SK-N-SH treated with all-trans-retinoic acid at 6 μM for 48 hours (cell line): ENCODE measurements around the gene DCAF16.

Experiments
- ATAC-seq: fragments of 200-7000 bp; cut with Tn5 transposase; 3 replicates; pipeline ENCODE4 v1.9.1; 2020; ENCODE audit warnings: mild to moderate bottlenecking, moderate library complexity
- ARNTL ChIP-seq: fragments of 450-650 bp; formaldehyde crosslinking; IDR thresholded peaks from 2 replicates; pipeline ENCODE4 v1.5.0; 2020; ENCODE audit warnings: low read depth, mild to moderate bottlenecking, moderate library complexity, borderline replicate concordance
- BACH2 ChIP-seq: fragments of 250-450 bp; sonication (Bioruptor Pico); IDR thresholded peaks from 2 replicates; pipeline ENCODE4 v1.9.0; 2021; ENCODE audit warnings: mild to moderate bottlenecking, borderline replicate concordance
- CSDC2 ChIP-seq: fragments of 250-450 bp; sonication (Bioruptor Pico); IDR thresholded peaks from 2 replicates; pipeline ENCODE4 v1.5.0; 2020; ENCODE audit warnings: mild to moderate bottlenecking, moderate library complexity
- ESRRG ChIP-seq: fragments of 250-450 bp; sonication (Bioruptor Pico); IDR thresholded peaks from 2 replicates; pipeline ENCODE4 v1.6.1; 2021; ENCODE audit warnings: mild to moderate bottlenecking
- GLIS3 ChIP-seq: fragments of 250-450 bp; sonication (Bioruptor Pico); IDR thresholded peaks from 2 replicates; pipeline ENCODE4 v1.5.0; 2020; ENCODE audit warnings: mild to moderate bottlenecking, moderate library complexity
- ISL1 ChIP-seq: fragments of 250-450 bp; sonication (Bioruptor Pico); IDR thresholded peaks from 2 replicates; pipeline ENCODE4 v2.1.2; 2022; ENCODE audit warnings: mild to moderate bottlenecking, moderate library complexity
- OSR1 ChIP-seq: fragments of 250-450 bp; sonication (Bioruptor Pico); IDR thresholded peaks from 2 replicates; pipeline ENCODE4 v1.8.0; 2022; ENCODE audit warnings: moderate library complexity, mild to moderate bottlenecking, inconsistent platforms
- PPARA ChIP-seq: fragments of 250-450 bp; sonication (Bioruptor Pico); IDR thresholded peaks from 2 replicates; pipeline ENCODE4 v1.5.0; 2020; ENCODE audit warnings: mild to moderate bottlenecking, borderline replicate concordance
- RARB ChIP-seq: fragments of 250-450 bp; sonication (Bioruptor Pico); IDR thresholded peaks from 2 replicates; pipeline ENCODE4 v1.8.0; 2021; ENCODE audit warnings: mild to moderate bottlenecking, moderate library complexity
- SNAI2 ChIP-seq: fragments of 250-450 bp; sonication (Bioruptor Pico); IDR thresholded peaks from 2 replicates; pipeline ENCODE4 v1.5.0; 2020; ENCODE audit warnings: mild to moderate bottlenecking, moderate library complexity
- TOX ChIP-seq: fragments of 250-450 bp; sonication (Bioruptor Pico); IDR thresholded peaks from 2 replicates; pipeline ENCODE4 v1.8.0; 2021; ENCODE audit warnings: mild to moderate bottlenecking, moderate library complexity, borderline replicate concordance
- ZFP3 ChIP-seq: fragments of 250-450 bp; sonication (Bioruptor Pico); IDR thresholded peaks from 2 replicates; pipeline ENCODE4 v1.5.0; 2020; ENCODE audit warnings: mild to moderate bottlenecking, moderate library complexity
- ZNF565 ChIP-seq: fragments of 450-650 bp; formaldehyde crosslinking; conservative IDR thresholded peaks from 2 replicates; pipeline ENCODE4 v1.5.0; 2020; ENCODE audit warnings: low read depth, mild to moderate bottlenecking, moderate library complexity
- ZNF70 ChIP-seq: fragments of 450-650 bp; formaldehyde crosslinking; IDR thresholded peaks from 2 replicates; pipeline ENCODE4 v1.5.0; 2020; ENCODE audit warnings: mild to moderate bottlenecking, moderate library complexity
- ZNF8 ChIP-seq: fragments of 450-650 bp; formaldehyde crosslinking; IDR thresholded peaks from 2 replicates; pipeline ENCODE4 v1.5.0; 2020; ENCODE audit warnings: mild to moderate bottlenecking, moderate library complexity
- TF ChIP-seq, protein P1 (sequence below): fragments of 250-450 bp; sonication (Bioruptor Pico); IDR thresholded peaks from 2 replicates; pipeline ENCODE4 v1.8.0; 2020; ENCODE audit warnings: mild to moderate bottlenecking, moderate library complexity, borderline replicate concordance
- TF ChIP-seq, protein P2 (sequence below): fragments of 250-450 bp; sonication (Bioruptor Pico); IDR thresholded peaks from 2 replicates; pipeline ENCODE4 v1.5.1; 2021; ENCODE audit warnings: mild to moderate bottlenecking, moderate library complexity
- TF ChIP-seq, protein P3 (sequence below): fragments of 250-450 bp; sonication (Bioruptor Pico); IDR thresholded peaks from 2 replicates; pipeline ENCODE4 v1.5.1; 2020; ENCODE audit warnings: low read depth, mild to moderate bottlenecking, moderate library complexity
- TF ChIP-seq, protein P4 (sequence below): fragments of 250-450 bp; sonication (Bioruptor Pico); IDR thresholded peaks from 2 replicates; pipeline ENCODE4 v1.8.0; 2021; ENCODE audit warnings: low read depth, mild to moderate bottlenecking, moderate library complexity, borderline replicate concordance
- TF ChIP-seq, protein P5 (sequence below): fragments of 250-450 bp; sonication (Bioruptor Pico); IDR thresholded peaks from 2 replicates; pipeline ENCODE4 v1.5.0; 2020; ENCODE audit warnings: mild to moderate bottlenecking, moderate library complexity

The DCAF16 gene

DNA sequence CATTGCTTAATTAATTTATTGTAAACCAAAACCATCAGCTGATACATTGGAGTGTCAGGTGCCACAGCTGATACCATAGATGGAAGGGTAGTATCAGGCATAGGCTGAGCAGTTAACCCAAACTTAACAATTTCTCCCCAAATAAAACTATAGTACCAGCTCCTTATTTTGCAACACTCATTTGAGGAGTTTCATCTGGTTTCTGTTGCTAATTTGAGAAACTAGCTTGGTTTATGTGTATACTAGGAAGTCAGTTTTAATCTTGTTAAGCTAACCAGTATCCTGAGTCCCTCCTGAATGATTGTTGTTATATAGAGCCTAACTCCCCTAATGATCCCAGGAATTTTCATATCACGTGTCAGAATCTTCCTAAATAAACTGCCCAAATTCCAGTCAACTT, 12.7 kb downstream of the DCAF16 start:
- TF ChIP-seq, protein P1, sequence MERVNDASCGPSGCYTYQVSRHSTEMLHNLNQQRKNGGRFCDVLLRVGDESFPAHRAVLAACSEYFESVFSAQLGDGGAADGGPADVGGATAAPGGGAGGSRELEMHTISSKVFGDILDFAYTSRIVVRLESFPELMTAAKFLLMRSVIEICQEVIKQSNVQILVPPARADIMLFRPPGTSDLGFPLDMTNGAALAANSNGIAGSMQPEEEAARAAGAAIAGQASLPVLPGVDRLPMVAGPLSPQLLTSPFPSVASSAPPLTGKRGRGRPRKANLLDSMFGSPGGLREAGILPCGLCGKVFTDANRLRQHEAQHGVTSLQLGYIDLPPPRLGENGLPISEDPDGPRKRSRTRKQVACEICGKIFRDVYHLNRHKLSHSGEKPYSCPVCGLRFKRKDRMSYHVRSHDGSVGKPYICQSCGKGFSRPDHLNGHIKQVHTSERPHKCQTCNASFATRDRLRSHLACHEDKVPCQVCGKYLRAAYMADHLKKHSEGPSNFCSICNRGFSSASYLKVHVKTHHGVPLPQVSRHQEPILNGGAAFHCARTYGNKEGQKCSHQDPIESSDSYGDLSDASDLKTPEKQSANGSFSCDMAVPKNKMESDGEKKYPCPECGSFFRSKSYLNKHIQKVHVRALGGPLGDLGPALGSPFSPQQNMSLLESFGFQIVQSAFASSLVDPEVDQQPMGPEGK (CRISPR knock-in tag): no peak
- no peak for ATAC-seq

DNA sequence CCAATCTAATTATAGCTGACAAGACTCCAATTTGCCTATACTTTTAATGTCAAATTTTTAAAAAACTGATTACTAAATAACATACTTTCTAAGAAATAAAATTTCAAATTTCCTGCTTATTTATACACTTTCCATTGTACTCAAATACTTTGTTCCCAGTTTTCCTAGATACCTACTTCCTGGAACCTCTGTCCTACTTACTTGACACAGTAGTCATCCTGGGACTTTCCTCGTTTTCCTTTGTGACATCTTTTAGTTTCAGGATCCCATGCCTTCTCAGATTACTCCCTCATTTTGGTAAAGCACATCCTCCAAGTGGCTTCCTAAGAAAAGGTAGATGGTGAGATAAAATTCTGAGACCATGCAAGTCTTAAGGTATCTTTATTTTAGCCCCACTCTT, 15.8 kb downstream of the DCAF16 start:
- ATAC-seq: no peak
- TF ChIP-seq ARNTL: no peak
- no peak for TF ChIP-seq TOX (CRISPR knock-in tag)
- TF ChIP-seq RARB: no peak
- no peak for TF ChIP-seq SNAI2 (CRISPR knock-in tag)
- TF ChIP-seq, protein P2, sequence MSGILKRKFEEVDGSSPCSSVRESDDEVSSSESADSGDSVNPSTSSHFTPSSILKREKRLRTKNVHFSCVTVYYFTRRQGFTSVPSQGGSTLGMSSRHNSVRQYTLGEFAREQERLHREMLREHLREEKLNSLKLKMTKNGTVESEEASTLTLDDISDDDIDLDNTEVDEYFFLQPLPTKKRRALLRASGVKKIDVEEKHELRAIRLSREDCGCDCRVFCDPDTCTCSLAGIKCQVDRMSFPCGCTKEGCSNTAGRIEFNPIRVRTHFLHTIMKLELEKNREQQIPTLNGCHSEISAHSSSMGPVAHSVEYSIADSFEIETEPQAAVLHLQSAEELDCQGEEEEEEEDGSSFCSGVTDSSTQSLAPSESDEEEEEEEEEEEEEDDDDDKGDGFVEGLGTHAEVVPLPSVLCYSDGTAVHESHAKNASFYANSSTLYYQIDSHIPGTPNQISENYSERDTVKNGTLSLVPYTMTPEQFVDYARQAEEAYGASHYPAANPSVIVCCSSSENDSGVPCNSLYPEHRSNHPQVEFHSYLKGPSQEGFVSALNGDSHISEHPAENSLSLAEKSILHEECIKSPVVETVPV (CRISPR knock-in tag): no peak
- no peak for TF ChIP-seq PPARA (CRISPR knock-in tag)
- TF ChIP-seq ZNF8 (CRISPR knock-in tag): no peak
- TF ChIP-seq CSDC2 (CRISPR knock-in tag): no peak
- no peak for TF ChIP-seq ZFP3 (CRISPR knock-in tag)
- TF ChIP-seq ISL1 (CRISPR knock-in tag): no peak
- TF ChIP-seq, protein P1 (CRISPR knock-in tag): no peak
- TF ChIP-seq GLIS3 (CRISPR knock-in tag): no peak
- TF ChIP-seq ESRRG (CRISPR knock-in tag): no peak
- TF ChIP-seq BACH2 (CRISPR knock-in tag): no peak

DNA sequence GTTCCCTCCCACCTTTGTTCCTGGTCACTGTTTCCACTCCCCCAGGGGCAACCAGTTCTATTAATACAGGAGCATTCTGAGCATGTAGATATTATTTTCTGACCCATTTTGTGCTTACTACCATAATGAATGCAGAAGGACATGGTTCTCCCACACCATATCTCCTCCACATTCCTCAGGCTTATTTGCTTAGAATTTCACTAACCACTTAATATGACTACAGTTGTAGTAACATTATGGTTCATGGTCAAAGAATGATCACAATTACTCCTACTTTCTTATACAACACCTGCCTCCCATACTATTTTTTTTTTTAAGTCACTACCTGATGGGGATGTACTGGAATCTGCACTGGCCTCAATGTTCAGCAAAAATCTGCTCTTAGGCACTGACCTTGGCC, 21.6 kb downstream of the DCAF16 start:
- no peak for ATAC-seq
- TF ChIP-seq, protein P3, sequence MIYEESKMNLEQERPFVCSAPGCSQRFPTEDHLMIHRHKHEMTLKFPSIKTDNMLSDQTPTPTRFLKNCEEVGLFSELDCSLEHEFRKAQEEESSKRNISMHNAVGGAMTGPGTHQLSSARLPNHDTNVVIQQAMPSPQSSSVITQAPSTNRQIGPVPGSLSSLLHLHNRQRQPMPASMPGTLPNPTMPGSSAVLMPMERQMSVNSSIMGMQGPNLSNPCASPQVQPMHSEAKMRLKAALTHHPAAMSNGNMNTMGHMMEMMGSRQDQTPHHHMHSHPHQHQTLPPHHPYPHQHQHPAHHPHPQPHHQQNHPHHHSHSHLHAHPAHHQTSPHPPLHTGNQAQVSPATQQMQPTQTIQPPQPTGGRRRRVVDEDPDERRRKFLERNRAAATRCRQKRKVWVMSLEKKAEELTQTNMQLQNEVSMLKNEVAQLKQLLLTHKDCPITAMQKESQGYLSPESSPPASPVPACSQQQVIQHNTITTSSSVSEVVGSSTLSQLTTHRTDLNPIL: no peak

DNA sequence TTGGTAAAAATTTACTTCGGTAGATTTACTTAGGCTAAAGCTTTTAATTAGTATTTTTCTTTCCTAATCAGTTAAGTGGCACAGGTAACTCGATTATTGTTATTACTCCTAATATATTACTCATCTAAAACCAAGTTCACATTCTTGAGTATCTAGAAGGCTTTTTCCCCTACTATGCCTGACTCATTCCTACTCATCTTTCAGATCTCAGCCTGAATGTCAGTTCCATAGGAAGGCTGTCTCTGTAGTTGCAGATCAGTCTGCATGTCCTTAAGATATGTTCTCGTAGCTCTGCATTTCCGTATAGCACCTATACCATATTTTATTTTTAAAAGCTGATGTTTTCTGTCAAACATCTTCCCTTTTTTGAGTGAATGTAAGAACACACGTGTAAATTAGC, 23.2 kb downstream of the DCAF16 start:
- TF ChIP-seq ISL1 (CRISPR knock-in tag): peak; percentile 86
- TF ChIP-seq, protein P4, sequence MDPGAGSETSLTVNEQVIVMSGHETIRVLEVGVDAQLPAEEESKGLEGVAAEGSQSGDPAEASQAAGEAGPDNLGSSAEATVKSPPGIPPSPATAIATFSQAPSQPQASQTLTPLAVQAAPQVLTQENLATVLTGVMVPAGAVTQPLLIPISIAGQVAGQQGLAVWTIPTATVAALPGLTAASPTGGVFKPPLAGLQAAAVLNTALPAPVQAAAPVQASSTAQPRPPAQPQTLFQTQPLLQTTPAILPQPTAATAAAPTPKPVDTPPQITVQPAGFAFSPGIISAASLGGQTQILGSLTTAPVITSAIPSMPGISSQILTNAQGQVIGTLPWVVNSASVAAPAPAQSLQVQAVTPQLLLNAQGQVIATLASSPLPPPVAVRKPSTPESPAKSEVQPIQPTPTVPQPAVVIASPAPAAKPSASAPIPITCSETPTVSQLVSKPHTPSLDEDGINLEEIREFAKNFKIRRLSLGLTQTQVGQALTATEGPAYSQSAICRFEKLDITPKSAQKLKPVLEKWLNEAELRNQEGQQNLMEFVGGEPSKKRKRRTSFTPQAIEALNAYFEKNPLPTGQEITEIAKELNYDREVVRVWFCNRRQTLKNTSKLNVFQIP: no peak
- peak; percentile 94 for ATAC-seq

DNA sequence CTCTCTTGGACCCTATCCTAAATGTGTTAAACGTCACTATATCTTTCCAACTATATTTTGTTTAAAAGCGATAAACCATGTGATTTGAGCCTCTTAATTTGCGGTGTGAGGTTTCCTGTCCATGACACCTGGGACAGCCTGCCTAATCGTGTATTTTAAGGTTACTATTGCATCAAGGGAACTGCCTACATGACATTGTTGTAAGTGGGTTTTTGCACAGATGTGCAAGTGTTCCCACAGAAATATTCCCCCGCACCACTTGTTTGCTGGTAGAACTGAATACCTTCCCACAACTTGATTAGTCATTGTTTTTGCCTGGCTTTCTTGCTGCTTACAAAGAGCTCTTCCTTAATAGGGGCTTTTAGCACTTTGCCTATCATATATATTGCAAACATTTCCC, 24.0 kb downstream of the DCAF16 start:
- ATAC-seq: peak; percentile 26; the same call in 1 of the 3 replicates
- TF ChIP-seq ZNF565 (CRISPR knock-in tag) (no peak), ZNF70 (CRISPR knock-in tag) (no peak), ZFP3 (CRISPR knock-in tag) (no peak), CSDC2 (CRISPR knock-in tag) (no peak), OSR1 (CRISPR knock-in tag) (no peak), SNAI2 (CRISPR knock-in tag) (no peak), RARB (no peak), BACH2 (CRISPR knock-in tag) (no peak)
- TF ChIP-seq, protein P4: no peak
- TF ChIP-seq, protein P3: no peak
- TF ChIP-seq, protein P5, sequence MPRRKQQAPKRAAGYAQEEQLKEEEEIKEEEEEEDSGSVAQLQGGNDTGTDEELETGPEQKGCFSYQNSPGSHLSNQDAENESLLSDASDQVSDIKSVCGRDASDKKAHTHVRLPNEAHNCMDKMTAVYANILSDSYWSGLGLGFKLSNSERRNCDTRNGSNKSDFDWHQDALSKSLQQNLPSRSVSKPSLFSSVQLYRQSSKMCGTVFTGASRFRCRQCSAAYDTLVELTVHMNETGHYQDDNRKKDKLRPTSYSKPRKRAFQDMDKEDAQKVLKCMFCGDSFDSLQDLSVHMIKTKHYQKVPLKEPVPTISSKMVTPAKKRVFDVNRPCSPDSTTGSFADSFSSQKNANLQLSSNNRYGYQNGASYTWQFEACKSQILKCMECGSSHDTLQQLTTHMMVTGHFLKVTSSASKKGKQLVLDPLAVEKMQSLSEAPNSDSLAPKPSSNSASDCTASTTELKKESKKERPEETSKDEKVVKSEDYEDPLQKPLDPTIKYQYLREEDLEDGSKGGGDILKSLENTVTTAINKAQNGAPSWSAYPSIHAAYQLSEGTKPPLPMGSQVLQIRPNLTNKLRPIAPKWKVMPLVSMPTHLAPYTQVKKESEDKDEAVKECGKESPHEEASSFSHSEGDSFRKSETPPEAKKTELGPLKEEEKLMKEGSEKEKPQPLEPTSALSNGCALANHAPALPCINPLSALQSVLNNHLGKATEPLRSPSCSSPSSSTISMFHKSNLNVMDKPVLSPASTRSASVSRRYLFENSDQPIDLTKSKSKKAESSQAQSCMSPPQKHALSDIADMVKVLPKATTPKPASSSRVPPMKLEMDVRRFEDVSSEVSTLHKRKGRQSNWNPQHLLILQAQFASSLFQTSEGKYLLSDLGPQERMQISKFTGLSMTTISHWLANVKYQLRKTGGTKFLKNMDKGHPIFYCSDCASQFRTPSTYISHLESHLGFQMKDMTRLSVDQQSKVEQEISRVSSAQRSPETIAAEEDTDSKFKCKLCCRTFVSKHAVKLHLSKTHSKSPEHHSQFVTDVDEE (CRISPR knock-in tag): no peak
